GM19351 (cell line): Measurements from ENCODE around the gene NRP2.
A peak's percentile ranks its signal among the peaks of the same experiment; 100 is the strongest.

ENCODE experiments used
- ATAC-seq: cut with Tn5 transposase; IDR thresholded peaks from one replicate; pipeline ENCODE4 v1.9.1; 2021; ENCODE audit warnings: mild to moderate bottlenecking, moderate library complexity; ENCODE audit not compliant: unreplicated experiment

The NRP2 gene

DNA sequence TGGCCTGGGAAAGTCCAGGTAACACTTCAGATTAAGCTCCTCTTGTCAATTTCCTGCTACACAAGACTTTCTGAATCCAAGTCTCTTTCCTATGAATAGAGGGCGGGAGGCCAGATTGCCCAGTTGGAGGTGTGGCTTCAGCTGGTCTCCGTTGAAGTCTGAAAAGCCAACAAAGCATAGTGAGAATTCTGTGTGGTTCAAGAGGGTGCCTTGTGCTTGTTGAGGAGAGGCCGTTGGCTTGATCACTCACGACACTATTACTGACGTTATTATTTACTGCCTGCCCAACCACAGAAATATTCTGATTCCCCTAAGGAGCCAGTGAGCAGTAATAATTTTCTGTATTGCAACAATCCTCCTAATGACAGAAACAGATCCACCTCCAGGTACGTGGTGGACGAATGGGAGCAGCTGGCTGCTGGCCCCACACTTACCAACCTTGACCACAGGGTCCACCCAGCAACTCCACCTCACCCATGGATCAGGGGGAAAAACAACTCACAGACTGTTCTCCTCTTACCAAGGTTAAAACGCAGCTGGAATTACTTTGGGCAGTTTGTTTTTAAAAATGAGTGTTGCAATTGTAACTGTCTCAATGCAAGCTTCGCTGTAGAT, 21.9 kb downstream of the NRP2 start:
- no peak for ATAC-seq

DNA sequence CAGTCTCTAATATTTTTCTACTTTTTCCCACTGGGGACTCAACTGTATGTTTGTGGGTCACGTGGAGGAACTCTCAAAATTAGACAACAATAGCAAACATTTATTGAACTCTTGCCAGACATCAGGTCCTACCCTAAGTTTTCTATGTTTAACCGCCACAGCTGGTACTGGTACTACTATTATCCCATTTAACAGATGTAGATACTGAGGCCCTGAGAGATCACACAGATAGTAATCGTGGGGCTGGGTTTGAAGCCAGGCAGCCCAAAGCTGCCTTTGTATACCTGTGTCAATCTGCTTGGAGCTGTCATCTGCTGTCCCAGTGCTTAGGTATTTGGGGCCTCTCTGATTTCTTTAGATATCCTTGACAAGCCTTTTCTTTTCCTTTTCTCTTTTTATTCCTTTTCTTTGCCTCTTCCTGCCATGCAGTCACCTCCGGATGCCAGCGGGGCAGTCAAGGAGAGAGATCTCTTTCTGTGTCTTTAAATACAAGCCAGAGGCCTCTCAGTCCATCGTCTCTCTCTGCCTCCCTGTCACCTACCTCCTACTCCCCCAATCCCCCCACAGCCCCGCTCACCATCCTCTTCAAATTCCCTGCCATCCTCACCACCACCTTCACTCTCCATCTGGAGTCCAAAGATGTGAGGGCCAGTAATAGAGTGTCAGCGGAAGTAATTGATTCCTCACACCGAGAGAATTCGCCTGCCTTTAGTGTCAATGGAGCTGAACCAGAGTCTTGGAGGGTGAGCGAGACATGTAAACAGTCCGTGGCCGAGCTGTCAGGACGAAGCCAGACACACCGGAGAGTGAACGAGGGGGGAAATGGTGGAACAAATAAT, 23.4 kb downstream of the NRP2 start:
- ATAC-seq = no peak

DNA sequence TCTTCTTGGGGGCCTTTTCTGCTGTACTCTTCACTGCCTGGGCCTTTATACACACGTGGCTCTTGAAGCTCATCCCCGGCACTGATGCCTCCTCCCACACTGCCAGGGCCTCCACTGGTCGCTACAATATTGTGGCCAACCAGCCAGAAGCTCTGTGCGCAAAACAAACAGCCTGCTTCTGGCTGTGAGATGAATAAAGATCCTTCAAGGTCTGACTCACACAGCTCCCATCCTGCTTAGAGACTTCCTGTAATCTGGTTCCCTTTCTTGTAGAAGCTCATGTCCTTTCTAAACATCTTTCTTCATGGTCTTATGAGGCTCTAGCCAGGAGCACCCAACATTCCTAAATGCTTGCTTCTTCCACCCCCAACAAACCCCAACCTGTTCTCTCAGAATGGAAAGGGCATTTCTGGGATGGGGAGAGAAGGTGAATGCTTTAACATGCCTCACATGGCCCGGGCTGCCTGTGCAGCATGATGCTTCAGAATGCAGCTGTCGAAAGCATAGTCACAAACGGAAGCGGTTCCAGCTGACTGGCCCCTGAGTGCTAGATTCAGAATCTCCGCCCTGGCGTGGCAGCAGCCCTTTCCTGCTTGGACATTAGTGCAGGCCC, 24.6 kb downstream of the NRP2 start:
- ATAC-seq = peak; percentile 93

DNA sequence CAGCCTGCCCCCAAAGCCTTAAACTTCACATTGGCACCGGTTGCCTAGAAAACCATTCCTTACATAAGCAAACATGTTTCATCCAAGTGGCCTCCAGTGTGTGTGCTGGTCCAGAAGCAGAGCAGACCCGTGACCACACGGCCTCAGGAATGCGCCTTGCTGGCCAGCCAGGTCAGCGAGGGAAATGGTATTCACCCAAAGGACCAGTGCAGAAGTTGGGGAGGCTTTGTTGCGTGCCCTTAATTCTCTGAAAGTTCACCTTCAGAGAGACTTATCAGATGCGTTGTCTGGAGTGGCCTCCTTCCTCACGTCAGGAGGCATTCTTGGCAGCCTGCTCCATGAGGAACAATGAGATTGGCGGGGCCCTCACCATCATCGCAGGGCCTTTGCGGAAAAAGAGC, 25.9 kb downstream of the NRP2 start:
- no peak for ATAC-seq

DNA sequence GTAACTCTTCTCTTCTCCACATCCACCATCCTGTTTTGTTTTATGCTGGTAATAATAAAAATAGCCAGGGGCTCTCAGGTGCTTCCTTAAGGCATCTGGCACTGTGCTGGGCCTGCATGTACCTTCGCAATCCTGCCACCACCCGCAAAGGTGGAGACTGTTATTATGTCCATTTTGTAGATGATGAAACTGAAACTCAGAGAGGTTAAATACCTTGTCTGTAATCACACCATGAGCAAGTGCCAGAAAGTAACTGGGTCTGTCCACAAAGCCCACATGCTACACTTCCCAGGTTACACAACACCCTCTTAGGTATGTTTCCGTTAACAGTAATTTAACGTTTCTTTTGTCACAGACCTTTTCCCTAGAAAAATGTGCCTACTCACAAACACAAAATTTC, 27.0 kb downstream of the NRP2 start:
- no peak for ATAC-seq

DNA sequence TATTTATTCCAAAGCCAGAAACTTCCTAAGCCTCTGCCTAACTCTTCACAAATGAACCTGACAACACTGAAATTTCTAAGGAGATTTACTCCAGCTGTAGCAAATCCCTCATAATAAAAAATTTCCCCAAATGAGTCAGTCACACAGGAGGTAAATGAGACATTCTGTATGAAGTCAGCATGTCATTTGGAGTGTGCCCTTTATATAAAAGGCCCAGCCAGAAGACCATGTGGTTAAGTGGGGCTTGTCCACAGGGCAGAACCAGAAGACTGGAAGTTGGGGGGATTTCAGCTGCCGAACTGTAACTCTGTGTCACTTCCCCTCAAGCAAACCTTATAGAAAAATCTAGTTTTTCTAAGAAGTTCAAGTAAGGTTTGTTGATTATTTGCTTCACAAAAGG, 30.2 kb downstream of the NRP2 start:
- no peak for ATAC-seq

DNA sequence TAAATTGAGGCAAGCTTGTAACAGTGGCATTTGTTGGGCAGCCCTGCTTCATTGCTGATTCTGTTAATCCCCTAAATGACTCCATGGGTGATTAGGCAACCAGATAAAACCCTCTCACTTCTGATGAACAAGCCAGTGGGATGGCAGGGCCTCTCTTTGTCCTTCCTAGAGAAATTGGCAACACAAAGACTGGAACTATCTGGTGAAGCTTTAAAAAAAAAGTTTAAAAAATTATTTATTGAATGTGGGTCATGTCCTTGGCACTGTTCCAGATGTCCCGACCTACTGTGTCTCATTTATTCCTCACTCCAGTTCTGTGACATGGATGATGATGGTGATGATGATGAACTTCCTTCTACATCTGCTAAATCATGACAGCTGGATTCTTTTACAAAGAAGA, 30.8 kb downstream of the NRP2 start:
- ATAC-seq = no peak

DNA sequence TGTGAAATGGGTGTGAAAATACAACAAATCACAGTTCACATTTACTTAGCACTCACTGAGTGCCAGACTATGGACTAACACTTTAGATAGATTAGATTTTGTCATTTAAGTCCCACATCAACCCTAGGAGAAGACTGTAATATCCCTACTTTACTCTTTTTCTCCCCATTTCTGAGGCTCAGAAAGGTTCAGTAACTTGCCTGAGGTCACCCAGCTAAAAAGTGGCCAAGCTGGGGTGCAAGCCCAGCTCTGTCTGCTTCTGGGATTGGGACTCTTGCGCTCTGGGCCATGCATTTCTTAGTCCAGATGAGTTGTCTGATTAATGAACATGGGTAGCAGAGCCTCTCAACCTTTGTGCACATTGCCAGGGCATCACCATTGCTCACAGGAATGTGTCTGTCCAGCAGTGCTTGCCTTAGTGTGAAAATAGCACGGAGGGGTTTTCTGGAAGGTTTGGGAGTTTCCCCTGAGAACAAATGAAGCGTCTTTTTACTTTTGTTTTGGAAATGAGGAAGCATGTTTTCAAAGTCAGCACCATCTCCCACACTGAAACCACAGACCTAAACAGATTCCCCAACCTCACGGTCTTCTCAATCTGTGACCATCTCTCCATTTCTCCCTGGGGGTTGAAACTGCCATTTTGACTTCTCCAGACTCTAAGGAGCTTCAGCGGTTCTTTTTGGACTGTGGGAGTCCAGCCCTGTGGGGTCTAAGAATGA, 31.9 kb downstream of the NRP2 start:
- ATAC-seq = peak; percentile 70

DNA sequence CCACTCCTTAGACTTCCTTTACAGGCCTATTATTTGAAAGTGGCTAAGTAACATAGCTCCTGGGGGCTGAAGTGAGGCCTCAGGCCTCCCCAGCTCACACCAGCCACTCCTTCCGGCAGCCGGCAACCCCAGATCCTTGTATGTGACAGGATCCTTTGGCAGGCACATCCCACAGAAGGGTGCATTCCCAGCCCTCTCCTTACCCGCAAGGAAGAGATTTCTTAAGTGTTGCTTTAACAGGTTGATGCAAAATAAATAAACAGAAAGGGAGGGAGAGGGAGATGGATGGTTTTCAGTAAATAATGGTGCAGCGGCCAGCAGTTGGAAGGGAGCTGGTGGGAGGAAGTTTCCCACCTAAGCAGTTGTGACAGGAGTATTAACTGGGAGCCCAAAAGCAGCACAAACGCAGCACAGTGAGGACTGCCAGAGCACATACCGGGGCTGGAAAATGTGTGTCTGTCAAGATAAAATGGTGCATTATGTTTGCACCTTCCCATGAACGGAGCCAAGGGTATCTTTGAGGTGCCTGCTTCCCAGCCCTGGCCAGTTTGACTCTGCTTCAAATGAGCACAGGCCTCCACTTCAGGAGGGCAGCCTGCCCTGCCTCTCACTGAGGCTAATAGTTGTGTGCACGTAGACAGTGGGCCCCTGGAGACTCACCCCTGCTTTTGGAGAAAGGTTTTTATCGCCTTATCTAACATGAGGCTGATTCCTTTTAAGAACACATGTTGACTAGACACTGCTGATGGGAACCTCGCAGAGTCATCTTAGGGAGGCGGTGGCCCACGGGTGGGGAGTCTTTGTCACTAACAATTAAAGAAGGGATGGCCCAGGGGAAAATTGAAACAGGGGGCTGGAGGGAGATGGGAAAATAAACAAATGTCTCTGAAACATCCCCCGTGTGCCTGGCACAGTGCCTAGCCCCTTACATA, 32.8 kb downstream of the NRP2 start:
- no peak for ATAC-seq

DNA sequence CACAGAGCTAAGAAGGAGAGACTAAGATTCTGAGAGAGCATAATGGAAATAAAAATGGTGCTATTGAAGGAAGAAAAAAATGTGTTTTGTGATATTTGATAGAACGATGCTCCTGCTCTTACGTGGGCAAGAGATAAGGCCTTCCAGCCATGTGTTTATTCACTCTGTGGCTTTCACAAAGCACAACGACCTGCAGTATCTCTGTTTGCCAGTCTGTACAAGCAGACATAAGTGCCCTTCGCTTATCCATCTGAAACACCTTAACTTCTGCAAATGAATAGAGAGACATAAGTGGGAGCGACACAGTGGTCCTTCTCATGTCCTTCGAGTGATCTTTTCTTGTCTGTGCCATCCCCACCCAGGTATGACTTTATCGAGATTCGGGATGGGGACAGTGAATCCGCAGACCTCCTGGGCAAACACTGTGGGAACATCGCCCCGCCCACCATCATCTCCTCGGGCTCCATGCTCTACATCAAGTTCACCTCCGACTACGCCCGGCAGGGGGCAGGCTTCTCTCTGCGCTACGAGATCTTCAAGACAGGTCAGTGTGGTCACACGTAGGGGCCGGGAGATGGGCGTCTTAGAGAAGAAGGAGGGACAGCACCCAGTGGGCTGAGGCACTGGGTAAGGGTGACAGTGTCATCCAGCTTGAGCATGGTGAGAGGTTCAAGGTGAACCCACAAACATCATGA, 33.7 kb downstream of the NRP2 start:
- no peak for ATAC-seq

DNA sequence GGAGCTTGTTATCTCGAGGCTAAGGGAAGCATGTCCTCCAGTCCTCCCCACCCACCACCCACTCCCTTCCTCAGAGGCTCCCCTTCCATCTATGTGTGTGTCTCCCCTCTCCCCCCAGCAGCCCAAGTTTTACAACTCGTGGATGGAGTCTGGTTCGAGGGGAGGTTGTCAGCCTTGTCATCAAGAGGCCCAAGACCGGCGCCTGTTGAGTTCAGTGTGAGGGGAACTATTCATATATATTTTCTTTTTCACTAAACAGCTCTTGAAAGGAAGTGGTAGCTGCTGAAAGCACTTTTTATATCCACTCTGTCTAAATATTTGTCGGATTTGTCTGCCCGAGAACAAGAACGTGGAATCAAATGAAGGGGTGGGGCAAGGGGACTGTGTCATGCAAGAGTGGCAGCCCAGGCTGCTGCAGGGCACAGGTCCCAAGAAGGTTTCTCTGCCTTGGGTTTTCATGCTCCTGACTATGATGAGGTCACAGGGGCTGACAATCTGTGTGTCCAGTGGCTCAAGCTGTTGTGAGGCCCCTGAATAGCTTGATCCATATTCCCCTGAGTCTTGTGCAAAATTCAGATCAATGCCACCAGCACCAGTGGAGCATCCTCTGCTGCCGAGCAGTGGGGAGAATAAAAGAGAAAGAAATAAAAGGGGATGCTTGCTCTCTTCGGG, 35.0 kb downstream of the NRP2 start:
- no peak for ATAC-seq

DNA sequence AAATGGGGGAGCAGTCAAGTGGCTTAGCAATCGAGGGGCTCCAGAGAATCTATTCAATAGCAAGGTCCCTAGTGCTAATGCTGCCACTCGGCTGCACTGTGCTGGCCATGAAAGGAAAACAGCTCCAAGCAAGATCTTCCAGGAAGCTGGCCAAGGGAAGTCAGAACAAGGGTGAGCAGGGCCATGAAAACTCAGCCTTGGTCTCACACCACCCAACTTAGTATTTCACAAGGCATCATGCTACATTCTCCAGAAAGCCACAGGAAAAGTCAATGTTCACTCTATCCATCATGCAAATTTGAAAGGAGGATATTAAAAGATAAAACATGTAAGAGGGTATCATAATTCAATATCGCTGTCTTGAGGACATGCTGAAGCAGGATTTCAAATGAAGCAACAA, 35.7 kb downstream of the NRP2 start:
- ATAC-seq = no peak

DNA sequence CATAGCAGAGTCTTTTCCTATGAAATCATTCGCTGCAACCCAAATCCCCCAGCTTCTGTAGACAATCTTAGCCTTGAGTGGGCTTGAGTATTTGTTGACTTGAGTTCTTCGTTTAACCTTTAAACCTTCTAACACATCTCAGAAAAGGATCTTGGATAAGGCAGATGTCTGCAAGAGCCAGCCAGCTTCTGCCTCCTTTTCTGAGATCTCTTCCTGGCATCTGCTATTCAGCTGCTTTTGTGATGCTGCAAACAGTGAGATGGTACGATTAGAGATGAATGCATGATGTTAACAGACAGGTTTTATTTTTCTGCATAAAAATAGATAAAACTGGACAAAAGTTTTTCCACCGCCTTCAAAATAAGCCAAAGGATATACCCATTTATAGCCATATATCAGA, 37.5 kb downstream of the NRP2 start:
- ATAC-seq = no peak

DNA sequence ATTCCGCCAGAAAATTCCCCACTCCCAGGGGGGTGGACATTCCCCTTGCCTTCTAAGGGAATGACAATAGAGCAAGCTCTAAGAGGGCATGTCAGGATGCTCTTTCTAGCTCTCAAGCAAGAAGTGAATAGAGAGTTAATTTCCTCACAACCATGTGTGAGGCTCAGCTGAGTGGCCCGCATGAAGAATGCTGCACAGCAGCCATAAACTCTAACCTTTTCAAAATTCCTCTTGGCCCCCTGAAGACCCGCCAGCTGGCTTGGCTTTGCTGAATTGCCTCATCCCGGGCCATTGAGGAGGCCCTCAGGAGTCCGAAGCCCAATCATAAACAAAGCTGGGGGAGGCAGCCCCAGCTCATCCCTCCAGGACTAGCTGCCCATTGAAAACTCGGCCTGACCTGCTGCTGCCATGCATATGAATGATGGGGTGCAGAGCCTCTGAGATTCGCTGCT, 38.2 kb downstream of the NRP2 start:
- no peak for ATAC-seq

DNA sequence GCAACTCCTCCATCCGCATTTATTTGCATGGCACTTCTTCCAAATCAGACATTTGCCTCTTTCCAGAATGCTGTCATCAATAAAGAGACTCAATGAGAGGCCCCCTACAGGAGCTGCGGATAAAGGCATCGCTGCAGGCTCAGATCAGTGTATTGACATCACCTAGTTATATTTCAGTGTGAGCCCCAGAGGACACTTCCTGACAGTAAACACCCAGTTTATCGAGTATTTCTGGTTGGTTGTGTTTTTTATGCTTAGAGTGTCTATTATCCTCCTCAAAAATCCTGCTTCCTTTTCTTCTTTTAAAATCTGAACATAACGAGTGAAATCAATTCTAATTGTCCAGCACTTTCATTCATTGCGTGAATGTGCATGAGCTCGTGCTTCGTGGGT, 38.8 kb downstream of the NRP2 start:
- ATAC-seq = peak; percentile 44

DNA sequence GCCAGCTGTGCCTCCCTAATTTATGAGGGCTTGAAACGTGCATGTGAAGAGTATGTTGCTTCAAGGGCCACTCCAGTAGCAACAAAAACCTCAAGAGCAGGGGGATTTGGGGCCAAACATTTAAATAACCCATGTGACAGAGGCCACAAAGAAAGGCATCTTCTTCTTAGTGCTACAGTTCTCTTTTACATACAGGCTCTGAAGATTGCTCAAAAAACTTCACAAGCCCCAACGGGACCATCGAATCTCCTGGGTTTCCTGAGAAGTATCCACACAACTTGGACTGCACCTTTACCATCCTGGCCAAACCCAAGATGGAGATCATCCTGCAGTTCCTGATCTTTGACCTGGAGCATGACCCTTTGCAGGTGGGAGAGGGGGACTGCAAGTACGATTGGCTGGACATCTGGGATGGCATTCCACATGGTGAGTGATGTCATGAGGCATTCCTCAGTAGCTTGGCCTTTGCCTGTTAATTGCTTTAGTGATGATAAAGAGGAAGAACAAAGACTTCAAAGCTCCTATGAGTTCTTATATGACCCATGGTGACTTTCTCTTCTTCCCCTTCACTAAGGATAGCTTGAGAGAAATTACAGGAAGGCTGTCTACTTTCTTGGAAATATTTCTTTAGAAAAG, 40.1 kb downstream of the NRP2 start:
- no peak for ATAC-seq

DNA sequence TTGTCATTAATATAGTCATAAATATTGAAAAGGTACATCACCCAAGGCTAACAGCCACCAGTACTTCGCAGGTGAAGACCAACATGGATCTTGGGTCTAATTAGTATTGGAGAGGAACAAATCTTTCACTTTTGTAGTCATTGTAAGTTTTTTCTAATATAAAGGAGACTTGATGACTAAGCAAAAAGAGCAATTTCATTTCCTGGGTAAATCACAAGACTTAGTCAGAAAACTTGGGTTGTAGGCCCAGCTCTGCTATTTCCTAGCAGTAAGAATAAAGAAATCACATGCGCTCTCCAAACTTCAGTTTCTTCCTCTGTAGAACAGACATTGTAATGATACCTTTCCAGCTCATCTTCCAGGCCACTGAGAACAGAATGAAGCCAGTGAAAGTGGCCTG, 40.9 kb downstream of the NRP2 start:
- ATAC-seq = no peak

DNA sequence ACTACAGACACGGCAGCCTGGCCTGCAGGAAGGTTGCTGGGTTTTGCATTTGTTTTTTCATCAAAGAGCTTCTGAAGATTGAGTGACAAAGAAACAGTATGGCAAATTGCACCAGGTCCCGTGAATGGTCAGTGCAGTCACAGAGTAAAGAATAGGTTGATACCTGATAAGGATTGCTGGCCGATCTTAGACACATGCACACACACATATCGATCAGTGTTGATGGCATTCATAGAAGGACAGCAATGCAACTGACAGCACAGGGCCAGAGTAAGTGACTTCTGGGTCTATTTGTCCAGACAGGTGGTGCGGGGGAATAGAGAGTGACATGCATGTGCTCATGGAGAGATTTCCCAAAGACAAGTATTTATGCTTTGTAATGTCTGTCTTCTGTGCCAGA, 42.8 kb downstream of the NRP2 start:
- ATAC-seq = no peak

DNA sequence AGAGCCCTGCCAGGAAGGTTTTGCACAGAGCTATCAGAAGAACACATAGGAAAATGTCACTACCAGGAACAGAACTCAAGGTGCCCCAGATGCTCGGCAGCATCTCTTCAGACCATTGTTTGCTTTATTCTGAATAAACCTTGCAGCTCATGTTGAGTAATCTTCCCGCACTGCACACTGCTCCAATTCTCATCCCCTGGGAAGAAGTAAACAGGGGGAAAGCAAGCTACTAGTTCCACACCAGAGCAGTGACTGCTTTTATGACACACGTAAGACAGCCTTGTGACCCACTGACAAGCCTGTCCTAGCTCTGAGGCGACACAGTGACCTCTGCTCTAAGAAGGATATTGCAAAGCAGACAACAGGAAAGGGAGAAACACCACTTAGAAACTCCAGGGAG, 44.2 kb downstream of the NRP2 start:
- no peak for ATAC-seq
